Left ventricle myocardium inferior (tissue), 1 donor: ENCODE results near the gene CYP2C18. TPM values are rescaled to one million over a fixed set of nuclear protein-coding genes. Genes with fewer than 3 reads are reported as not detected.
"Not testable (repeated sequence)": the region's sequence is repeated elsewhere in the genome, so short reads cannot be mapped to it uniquely, and the experiment has no call there.

Experiments used
- DNase-seq: peaks from one replicate; pipeline ENCODE4 v3.0.0-alpha.2; 2020
- H3K27ac ChIP-seq: fragments of 200-600 bp; replicated peaks from 2 replicates; pipeline ENCODE4 v1.8.0; 2021
- H3K27me3 ChIP-seq: fragments of 200-600 bp; 2 replicates; pipeline ENCODE4 v1.8.0; 2021; ENCODE audit warnings: low read depth
- H3K36me3 ChIP-seq: fragments of 200-600 bp; 2 replicates; pipeline ENCODE4 v1.8.0; 2021
- H3K4me1 ChIP-seq: fragments of 200-600 bp; 2 replicates; pipeline ENCODE4 v1.8.0; 2021
- H3K4me3 ChIP-seq: fragments of 200-600 bp; 2 replicates; pipeline ENCODE4 v1.8.0; 2021; ENCODE audit warnings: mild to moderate bottlenecking, moderate library complexity
- H3K9me3 ChIP-seq: fragments of 200-600 bp; replicated peaks from 2 replicates; pipeline ENCODE4 v1.8.0; 2021
- intact Hi-C: fragments of 100-400 bp; cut with micrococcal nuclease; formaldehyde crosslinking; loops from one replicate; pipeline ENCODE4 v1.11.0; 2022
- total RNA-seq: library from RNA; stranded (reverse); fragmentation: NEBNext Ultra II Directional; extraction: Animal tissue kit (Norgen Biotek cat#: 25700); gene quantifications from one replicate; pipeline ENCODE4 v1.2.1, GENCODE V29; 2021
- TF ChIP-seq, protein P1 (sequence below): fragments of 200-600 bp; IDR thresholded peaks from 2 replicates; pipeline ENCODE4 v1.8.0; 2021; ENCODE audit warnings: antibody characterized with exemption, mild to moderate bottlenecking, borderline replicate concordance
- donor health status: DM: no; HTN: yes; CAD: no; lungs with severe emphysema.

CYP2C18 gene
- total RNA-seq, 1 donor from 2014 or later = not detected

DNA sequence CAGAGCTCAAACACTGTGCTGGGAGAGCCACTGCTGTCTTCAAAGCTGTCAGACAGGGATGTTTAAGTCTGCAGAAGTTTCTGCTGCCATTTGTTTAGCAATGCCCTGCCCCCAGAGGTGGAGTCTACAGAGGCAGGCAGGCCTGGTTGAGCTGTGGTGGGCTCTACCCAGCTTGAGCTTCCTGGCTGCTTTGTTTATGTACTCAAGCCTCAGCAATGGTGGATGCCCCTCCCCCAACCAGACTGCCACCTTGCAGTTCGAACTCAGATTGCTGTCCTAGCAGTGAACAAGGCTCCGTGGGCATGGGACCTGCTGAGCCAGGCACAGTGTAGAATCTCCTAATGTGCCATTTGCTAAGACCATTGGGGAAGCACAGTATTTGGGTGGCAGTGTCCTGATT is 74.4 kb downstream of the CYP2C18 start:
- H3K27ac ChIP-seq = no peak overlapping the region
- intact Hi-C loops = no loop called here
- H3K36me3 ChIP-seq = no peaks in the 10 kb centered on the region
- H3K4me1 ChIP-seq = no peaks in the 10 kb centered on the region
- TF ChIP-seq, protein P1, sequence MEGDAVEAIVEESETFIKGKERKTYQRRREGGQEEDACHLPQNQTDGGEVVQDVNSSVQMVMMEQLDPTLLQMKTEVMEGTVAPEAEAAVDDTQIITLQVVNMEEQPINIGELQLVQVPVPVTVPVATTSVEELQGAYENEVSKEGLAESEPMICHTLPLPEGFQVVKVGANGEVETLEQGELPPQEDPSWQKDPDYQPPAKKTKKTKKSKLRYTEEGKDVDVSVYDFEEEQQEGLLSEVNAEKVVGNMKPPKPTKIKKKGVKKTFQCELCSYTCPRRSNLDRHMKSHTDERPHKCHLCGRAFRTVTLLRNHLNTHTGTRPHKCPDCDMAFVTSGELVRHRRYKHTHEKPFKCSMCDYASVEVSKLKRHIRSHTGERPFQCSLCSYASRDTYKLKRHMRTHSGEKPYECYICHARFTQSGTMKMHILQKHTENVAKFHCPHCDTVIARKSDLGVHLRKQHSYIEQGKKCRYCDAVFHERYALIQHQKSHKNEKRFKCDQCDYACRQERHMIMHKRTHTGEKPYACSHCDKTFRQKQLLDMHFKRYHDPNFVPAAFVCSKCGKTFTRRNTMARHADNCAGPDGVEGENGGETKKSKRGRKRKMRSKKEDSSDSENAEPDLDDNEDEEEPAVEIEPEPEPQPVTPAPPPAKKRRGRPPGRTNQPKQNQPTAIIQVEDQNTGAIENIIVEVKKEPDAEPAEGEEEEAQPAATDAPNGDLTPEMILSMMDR = no peak
- no peaks in the 10 kb centered on the region for H3K27me3 ChIP-seq
- no peak overlapping the region for H3K4me3 ChIP-seq
- peaks cover 13% of the 10 kb centered on the region for H3K9me3 ChIP-seq
- no peak for DNase-seq

DNA sequence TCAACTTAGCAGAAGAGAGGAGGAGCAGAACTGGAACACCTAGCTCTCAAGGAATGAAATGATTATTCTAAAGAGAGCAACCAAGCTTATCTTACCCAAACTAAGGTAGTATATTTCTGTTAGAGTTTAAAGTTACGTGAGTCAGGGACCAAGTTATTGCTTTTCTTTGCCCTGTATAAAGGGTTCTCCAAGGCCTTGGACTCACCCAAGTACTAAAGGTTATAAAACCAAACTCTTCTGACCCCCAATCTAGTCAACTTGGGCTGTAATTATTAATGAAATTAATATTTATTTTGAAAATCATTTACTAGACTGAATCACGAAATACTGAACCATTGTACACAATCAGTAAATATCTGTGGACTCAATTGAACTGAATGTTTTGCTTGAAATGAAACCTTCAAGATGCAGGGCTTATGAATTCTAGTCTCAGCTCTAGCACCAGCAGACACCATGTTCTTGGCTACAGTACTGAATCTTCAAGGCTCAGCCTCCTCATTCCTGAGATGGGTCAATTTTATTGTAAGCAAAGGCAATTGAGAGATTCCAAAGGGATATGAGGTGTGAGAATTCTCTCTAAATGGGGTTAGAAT is 77.2 kb downstream of the CYP2C18 start:
- TF ChIP-seq, protein P1 = no peak
- no peaks in the 10 kb centered on the region for H3K27me3 ChIP-seq
- H3K9me3 ChIP-seq = no peaks in the 10 kb centered on the region
- intact Hi-C loops = no loop called here
- H3K4me3 ChIP-seq = no peak overlapping the region
- no peaks in the 10 kb centered on the region for H3K36me3 ChIP-seq
- no peaks in the 10 kb centered on the region for H3K4me1 ChIP-seq
- no peak for DNase-seq
- H3K27ac ChIP-seq = no peak overlapping the region

DNA sequence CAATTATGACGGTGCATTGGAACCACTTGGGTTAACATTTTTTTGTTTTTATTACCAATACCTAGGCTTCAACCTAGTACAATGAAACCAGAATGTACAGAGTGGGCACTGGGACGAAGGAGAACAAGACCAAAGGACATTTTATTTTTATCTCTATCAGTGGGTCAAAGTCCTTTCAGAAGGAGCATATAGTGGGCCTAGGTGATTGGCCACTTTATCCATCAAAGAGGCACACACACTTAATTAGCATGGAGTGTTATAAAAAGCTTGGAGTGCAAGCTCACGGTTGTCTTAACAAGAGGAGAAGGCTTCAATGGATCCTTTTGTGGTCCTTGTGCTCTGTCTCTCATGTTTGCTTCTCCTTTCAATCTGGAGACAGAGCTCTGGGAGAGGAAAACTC is 78.9 kb downstream of the CYP2C18 start, which contains the start of gene CYP2C19:
TSS of gene CYP2C19 (plus strand) at position 289 of the 400 bp plus-strand sequence. CDS start at position 314, 25 bp downstream.
- Histone ChIP-seq H3K4me1 (no peaks in the 10 kb centered on the region), H3K9me3 (no peaks in the 10 kb centered on the region), H3K27me3 (no peaks in the 10 kb centered on the region), H3K36me3 (no peaks in the 10 kb centered on the region), H3K4me3 (no peak within 1 kb of the TSS), H3K27ac (no peak within 1 kb of the TSS)
- TF ChIP-seq, protein P1 = no peak
- intact Hi-C loops = no loop called here
- DNase-seq = no peak

DNA sequence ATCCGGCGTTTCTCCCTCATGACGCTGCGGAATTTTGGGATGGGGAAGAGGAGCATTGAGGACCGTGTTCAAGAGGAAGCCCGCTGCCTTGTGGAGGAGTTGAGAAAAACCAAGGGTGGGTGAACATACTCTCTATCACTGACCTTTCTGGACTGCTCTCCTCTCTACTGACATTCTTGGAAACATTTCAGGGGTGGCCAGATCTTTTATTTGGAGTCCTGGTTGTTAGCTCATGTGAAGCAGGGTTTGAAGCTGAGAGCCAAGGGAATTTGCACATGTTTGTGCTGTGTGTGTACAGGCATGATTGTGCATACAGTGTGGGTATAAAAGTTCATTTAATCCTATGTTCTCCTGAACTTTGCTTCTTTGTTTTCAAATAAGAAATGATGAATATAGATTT is 91.9 kb downstream of the CYP2C18 start:
- DNase-seq, H3K4me3 ChIP-seq, intact Hi-C loops, H3K27ac ChIP-seq, H3K4me1 ChIP-seq, H3K27me3 ChIP-seq, H3K36me3 ChIP-seq: not testable (repeated sequence)
- peaks cover 40% of the 10 kb centered on the region for H3K9me3 ChIP-seq

DNA sequence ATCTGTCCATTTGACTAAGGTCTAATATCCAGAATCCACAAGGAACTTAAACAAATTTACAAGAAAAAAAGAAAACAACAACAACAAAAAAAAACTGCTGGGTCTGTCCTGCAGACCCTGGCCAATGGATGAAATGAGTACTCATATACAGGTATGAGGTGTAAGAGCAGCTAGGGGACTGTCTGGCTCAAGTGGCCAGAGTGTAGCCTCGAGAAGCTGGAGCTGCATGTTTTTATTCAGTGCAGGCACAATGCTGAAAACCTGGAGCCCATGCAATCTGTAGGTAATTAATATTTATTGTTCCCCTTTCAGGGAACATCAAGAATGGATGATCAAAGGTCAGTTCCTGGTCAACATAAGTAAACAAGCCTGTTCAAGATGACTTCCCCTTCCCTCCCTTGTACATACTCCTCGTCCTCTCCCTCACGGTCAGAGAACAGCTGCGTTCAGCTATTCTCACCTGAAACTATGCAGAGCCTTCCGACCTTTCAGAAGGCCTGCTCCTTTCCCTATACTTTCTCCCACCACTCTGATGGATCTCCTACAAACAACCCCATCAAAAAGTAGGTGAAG is 94.4 kb downstream of the CYP2C18 start:
- Histone ChIP-seq H3K9me3 (peaks cover 26% of the 10 kb centered on the region), H3K4me3 (no peak overlapping the region), H3K36me3 (no peaks in the 10 kb centered on the region), H3K4me1 (peaks cover 4% of the 10 kb centered on the region), H3K27me3 (no peaks in the 10 kb centered on the region), H3K27ac (no peak overlapping the region)
- DNase-seq = no peak
- intact Hi-C loops = no loop called here
- TF ChIP-seq, protein P1 = no peak

DNA sequence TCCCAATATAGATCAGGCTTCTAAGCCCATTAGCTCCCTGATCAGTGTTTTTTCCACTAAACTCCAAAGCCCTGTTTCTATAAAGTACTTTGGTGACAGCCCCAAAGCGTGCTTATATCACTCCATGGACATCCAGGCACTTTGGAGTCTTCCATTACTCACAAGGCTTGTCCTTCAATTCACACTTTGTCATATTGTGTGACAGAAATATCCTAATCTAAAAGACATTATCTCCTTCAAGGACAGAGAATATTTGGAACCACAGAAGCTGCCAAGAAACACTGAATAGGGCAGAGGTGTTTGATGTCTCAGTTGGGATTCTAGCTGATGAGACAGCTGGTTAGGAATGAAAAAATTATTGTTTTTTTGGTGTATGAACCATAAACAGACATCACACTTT is 97.3 kb downstream of the CYP2C18 start:
- TF ChIP-seq, protein P1 = no peak
- no peak overlapping the region for H3K4me3 ChIP-seq
- no peaks in the 10 kb centered on the region for H3K27me3 ChIP-seq
- peaks cover 4% of the 10 kb centered on the region for H3K4me1 ChIP-seq
- intact Hi-C loops = no loop called here
- no peaks in the 10 kb centered on the region for H3K36me3 ChIP-seq
- peaks cover 13% of the 10 kb centered on the region for H3K9me3 ChIP-seq
- H3K27ac ChIP-seq = no peak overlapping the region
- no peak for DNase-seq
